Temporal lobe (tissue), 1 donor: ENCODE data around the gene SMIM5. TPM values are rescaled to one million over a fixed set of nuclear protein-coding genes. Genes with fewer than 3 reads are reported as not detected.

ENCODE experiments used
- total RNA-seq: library from RNA; depleted of rRNA; stranded (reverse); fragments of >200 nt; gene quantifications from one replicate; pipeline ENCODE4 v1.2.3, GENCODE V29; 2014

The SMIM5 gene
- total RNA-seq, 1 donor from 2014 or later, result 0.49 TPM

Other genes with a start within 250 kb of the SMIM5 start
- 151 TPM for gene GRB2, start 227.8 kb upstream of the SMIM5 start, total RNA-seq
- gene TMEM94, start 176.8 kb upstream of the SMIM5 start, total RNA-seq, result 20.7 TPM
- 5.7 TPM for gene CASKIN2, start 117.9 kb upstream of the SMIM5 start, total RNA-seq
- gene TSEN54, start 116.9 kb upstream of the SMIM5 start, total RNA-seq, result 7.6 TPM
- 0.74 TPM for gene LLGL2, start 107.7 kb upstream of the SMIM5 start, total RNA-seq
- 20.4 TPM for gene MYO15B, start 45.6 kb upstream of the SMIM5 start, total RNA-seq
- gene RECQL5, start 33.7 kb downstream of the SMIM5 start, total RNA-seq, result 6.6 TPM
- gene SAP30BP, start 33.9 kb downstream of the SMIM5 start, total RNA-seq, result 36.1 TPM
- 3.7 TPM for gene ITGB4, start 88.0 kb downstream of the SMIM5 start, total RNA-seq
- gene GALK1, start 131.8 kb downstream of the SMIM5 start, total RNA-seq, result 6.4 TPM
- gene UNK, start 151.4 kb downstream of the SMIM5 start, total RNA-seq, result 24.8 TPM
- gene UNC13D, start 211.0 kb downstream of the SMIM5 start, total RNA-seq, result 1.2 TPM
- gene WBP2, start 221.9 kb downstream of the SMIM5 start, total RNA-seq, result 38.1 TPM
- 11.1 TPM for gene TRIM47, start 245.1 kb downstream of the SMIM5 start, total RNA-seq